ENCODE data around the gene WBP2.

The WBP2 gene

DNA sequence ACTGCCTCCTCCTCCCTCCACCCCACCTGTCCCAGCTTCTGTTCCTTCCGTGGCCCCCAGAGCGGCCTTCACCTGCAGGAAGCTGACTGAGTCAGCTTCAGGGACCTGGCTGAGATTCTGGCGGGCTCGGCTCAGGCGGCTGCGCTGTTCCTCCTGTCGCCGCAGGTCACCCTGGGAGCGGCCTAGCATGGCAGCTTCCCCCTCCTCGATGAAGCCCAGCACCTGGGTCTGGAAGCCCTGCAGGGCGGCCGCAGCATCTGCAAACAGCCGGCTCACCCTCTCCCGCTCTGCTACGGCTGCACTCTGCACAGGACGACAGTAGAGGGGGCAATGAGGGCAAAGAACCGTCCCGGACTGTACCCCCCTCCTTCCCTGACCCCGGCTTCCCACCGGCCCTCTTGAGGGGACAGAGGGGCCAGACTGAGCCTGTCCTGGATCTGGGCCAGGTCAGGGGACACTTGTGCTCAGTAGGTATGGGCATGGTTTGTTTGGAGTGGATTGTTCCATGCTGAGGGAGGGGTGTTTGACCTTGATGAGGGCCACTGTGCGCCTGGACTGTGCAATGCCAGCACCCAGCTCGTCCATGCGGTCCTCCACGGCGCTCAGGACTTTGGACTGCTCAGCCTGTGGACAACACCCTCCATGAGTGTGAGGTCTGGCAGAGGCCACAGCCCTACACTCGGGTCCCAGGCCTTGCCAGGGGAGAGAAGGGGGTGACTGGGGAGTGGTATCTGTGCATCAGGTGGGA is 21.2 kb upstream of the WBP2 start:
- TF ChIP-seq, protein P1, sequence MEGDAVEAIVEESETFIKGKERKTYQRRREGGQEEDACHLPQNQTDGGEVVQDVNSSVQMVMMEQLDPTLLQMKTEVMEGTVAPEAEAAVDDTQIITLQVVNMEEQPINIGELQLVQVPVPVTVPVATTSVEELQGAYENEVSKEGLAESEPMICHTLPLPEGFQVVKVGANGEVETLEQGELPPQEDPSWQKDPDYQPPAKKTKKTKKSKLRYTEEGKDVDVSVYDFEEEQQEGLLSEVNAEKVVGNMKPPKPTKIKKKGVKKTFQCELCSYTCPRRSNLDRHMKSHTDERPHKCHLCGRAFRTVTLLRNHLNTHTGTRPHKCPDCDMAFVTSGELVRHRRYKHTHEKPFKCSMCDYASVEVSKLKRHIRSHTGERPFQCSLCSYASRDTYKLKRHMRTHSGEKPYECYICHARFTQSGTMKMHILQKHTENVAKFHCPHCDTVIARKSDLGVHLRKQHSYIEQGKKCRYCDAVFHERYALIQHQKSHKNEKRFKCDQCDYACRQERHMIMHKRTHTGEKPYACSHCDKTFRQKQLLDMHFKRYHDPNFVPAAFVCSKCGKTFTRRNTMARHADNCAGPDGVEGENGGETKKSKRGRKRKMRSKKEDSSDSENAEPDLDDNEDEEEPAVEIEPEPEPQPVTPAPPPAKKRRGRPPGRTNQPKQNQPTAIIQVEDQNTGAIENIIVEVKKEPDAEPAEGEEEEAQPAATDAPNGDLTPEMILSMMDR (conservative IDR thresholded peaks at IDR 0.05; ENCODE audit: control insufficient read depth, insufficient read depth, low read depth, low read length): no peak
- peak overlapping the region; percentile 61 for H3K4me3 ChIP-seq (ENCODE audit: control insufficient read depth, low read depth, low read length)
- DNase-seq (ENCODE audit: low read depth): no peak

GRCh38 chr17:75875940-75876189 is 20.7 kb upstream of the WBP2 start:
- no peak overlapping the region for H3K4me3 ChIP-seq (ENCODE audit: control insufficient read depth, low read depth, low read length)
- TF ChIP-seq, protein P1 (conservative IDR thresholded peaks at IDR 0.05; ENCODE audit: control insufficient read depth, insufficient read depth, low read depth, low read length): no peak
- no peak for DNase-seq (ENCODE audit: low read depth)

DNA sequence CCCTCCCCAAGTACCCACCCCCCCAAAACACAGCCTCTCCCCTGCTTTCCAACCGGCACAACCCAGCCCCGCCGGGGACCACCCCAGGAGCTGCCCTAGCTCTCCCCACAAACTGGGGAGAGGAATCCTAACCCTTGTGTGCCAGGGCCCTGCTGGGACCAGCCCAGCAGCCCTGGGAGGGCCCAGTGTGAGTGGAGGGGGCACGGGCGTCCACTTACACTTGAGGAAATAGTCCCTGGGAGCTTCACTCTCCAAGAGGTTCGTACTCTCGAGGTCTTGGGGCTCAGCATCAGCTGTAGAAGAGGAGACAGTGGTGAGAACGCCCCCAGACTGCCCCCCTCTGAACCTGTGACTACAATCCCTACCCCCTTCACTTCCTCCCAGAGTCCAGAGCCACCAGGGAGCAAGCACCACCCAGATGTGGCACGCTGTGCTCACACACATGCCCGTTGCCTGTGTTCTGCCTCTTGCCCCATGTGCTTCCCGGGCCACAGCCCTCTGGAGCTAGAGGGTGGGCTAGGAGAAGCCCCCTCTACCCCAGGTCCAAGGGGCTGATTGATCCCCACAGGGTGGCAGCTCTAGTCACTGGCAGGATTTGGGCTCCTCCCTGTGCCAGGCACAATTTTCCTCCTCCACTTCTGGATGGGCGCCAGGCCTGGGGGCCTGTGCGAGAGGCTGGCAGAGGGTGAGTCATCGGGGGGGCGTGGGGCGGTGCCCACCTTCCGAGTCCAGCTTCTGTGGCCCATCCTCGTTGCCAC is 20.2 kb upstream of the WBP2 start:
- no peak overlapping the region for H3K4me3 ChIP-seq (ENCODE audit: control insufficient read depth, low read depth, low read length)
- DNase-seq (ENCODE audit: low read depth): no peak
- TF ChIP-seq, protein P1 (conservative IDR thresholded peaks at IDR 0.05; ENCODE audit: control insufficient read depth, insufficient read depth, low read depth, low read length): no peak

GRCh38 chr17:75874323-75875181 is 19.4 kb upstream of the WBP2 start:
- no peak overlapping the region for H3K4me3 ChIP-seq (ENCODE audit: control insufficient read depth, low read depth, low read length)
- no peak for DNase-seq (ENCODE audit: low read depth)
- TF ChIP-seq, protein P1 (conservative IDR thresholded peaks at IDR 0.05; ENCODE audit: control insufficient read depth, insufficient read depth, low read depth, low read length): no peak

DNA sequence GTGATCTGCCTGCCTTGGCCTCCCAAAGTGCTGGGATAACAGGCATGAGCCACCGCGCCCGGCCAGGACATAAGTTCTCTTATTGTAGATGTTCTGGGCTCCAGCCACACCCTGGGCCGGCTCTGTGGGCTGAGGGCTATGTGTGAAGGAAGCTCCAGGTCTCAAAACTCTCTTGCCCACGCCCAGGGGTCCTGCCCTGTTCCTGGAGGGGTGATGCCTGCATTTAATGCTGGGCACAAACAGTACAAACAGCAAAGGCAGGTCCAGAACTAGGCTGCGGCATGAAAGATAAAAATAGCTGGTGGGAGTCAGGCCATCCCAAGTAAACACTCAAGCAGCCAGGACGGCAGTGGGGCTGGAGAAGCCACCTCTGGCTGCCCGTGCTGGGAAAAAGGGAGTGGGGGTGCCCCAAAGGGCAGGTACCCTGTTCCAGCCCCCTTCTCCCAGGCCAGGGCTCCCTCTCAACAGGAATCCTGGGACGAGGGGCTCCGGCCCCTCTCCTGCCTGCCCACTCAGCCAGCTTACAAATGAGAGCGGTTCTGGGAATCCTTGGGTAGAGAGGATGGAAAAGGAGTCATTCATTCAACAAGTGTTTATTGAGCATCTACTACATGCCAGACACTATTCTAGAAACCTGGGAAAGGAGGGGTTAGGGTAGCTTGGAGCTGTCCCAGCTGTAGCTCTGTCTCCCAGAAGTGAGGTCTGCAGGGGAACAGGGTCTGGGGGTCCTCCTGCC is 18.6 kb upstream of the WBP2 start:
- TF ChIP-seq, protein P1 (conservative IDR thresholded peaks at IDR 0.05; ENCODE audit: control insufficient read depth, insufficient read depth, low read depth, low read length): no peak
- no peak for DNase-seq (ENCODE audit: low read depth)
- no peak overlapping the region for H3K4me3 ChIP-seq (ENCODE audit: control insufficient read depth, low read depth, low read length)
